ENCODE data around the gene GHRH.

Gene GHRH

GRCh38 chr20:37233548-37234253 lies 27.9 kb downstream of the GHRH start:
- no peak for FAIRE-seq

GRCh38 chr20:37231947-37232630 lies 29.5 kb downstream of the GHRH start:
- FAIRE-seq (no peak), DNase-seq (ENCODE audit: insufficient read length, low spot score) (no peak)
- TF ChIP-seq TAF1 (IDR thresholded peaks at IDR 0.05; ENCODE audit: low read depth, low read length), result no peak
- no peak for TF ChIP-seq POLR2A (IDR thresholded peaks at IDR 0.05; ENCODE audit: low read depth, low read length)
- no peak for TF ChIP-seq PAX5 (IDR thresholded peaks at IDR 0.05; ENCODE audit: insufficient read depth, low read length, severe bottlenecking)
- TF ChIP-seq SPI1 (IDR thresholded peaks at IDR 0.05; ENCODE audit: low read depth, low read length), result no peak
- no peak for TF ChIP-seq POU2F2 (IDR thresholded peaks at IDR 0.05; ENCODE audit: low read depth, low read length)
- no peak for TF ChIP-seq POLR2AphosphoS5 (IDR thresholded peaks at IDR 0.05; ENCODE audit: low read depth, low read length)

More at GRCh38 chr20:37233548-37234253, 27.9 kb downstream of the GHRH start:
- no peak for DNase-seq (ENCODE audit: insufficient read length, low spot score)
- TF ChIP-seq TAF1 (IDR thresholded peaks at IDR 0.05; ENCODE audit: low read depth, low read length) (no peak), POLR2A (IDR thresholded peaks at IDR 0.05; ENCODE audit: low read depth, low read length) (no peak), SPI1 (IDR thresholded peaks at IDR 0.05; ENCODE audit: low read depth, low read length) (no peak), POU2F2 (IDR thresholded peaks at IDR 0.05; ENCODE audit: low read depth, low read length) (no peak), PAX5 (IDR thresholded peaks at IDR 0.05; ENCODE audit: insufficient read depth, low read length, severe bottlenecking) (no peak), POLR2AphosphoS5 (IDR thresholded peaks at IDR 0.05; ENCODE audit: low read depth, low read length) (no peak)

- no peak for FAIRE-seq
- TF ChIP-seq POLR2A (IDR thresholded peaks at IDR 0.05; ENCODE audit: low read depth, low read length), result no peak
- TF ChIP-seq TAF1 (IDR thresholded peaks at IDR 0.05; ENCODE audit: low read depth, low read length), result no peak
- TF ChIP-seq POLR2AphosphoS5 (IDR thresholded peaks at IDR 0.05; ENCODE audit: low read depth, low read length), result no peak
- no peak for TF ChIP-seq PAX5 (IDR thresholded peaks at IDR 0.05; ENCODE audit: insufficient read depth, low read length, severe bottlenecking)
- no peak for TF ChIP-seq SPI1 (IDR thresholded peaks at IDR 0.05; ENCODE audit: low read depth, low read length)
- no peak for TF ChIP-seq POU2F2 (IDR thresholded peaks at IDR 0.05; ENCODE audit: low read depth, low read length)
- no peak for DNase-seq (ENCODE audit: insufficient read length, low spot score)
These were observed 31.4 kb downstream of the GHRH start for GRCh38 chr20:37230200-37230599.

GRCh38 chr20:37229357-37229756 lies 32.3 kb downstream of the GHRH start:
- FAIRE-seq (no peak), DNase-seq (ENCODE audit: insufficient read length, low spot score) (no peak)
- TF ChIP-seq POLR2AphosphoS5 (IDR thresholded peaks at IDR 0.05; ENCODE audit: low read depth, low read length) (no peak), TAF1 (IDR thresholded peaks at IDR 0.05; ENCODE audit: low read depth, low read length) (no peak), POU2F2 (IDR thresholded peaks at IDR 0.05; ENCODE audit: low read depth, low read length) (no peak), PAX5 (IDR thresholded peaks at IDR 0.05; ENCODE audit: insufficient read depth, low read length, severe bottlenecking) (no peak), POLR2A (IDR thresholded peaks at IDR 0.05; ENCODE audit: low read depth, low read length) (no peak), SPI1 (IDR thresholded peaks at IDR 0.05; ENCODE audit: low read depth, low read length) (no peak)

- DNase-seq (ENCODE audit: insufficient read length, low spot score) (no peak), FAIRE-seq (no peak)
- TF ChIP-seq POLR2AphosphoS5 (IDR thresholded peaks at IDR 0.05; ENCODE audit: low read depth, low read length) (no peak), TAF1 (IDR thresholded peaks at IDR 0.05; ENCODE audit: low read depth, low read length) (no peak), POLR2A (IDR thresholded peaks at IDR 0.05; ENCODE audit: low read depth, low read length) (no peak), POU2F2 (IDR thresholded peaks at IDR 0.05; ENCODE audit: low read depth, low read length) (no peak)
These were observed 33.0 kb downstream of the GHRH start for GRCh38 chr20:37228656-37229055.

GRCh38 chr20:37228082-37228481 lies 33.5 kb downstream of the GHRH start:
- DNase-seq (ENCODE audit: insufficient read length, low spot score) (no peak), FAIRE-seq (no peak)
- TF ChIP-seq TAF1 (IDR thresholded peaks at IDR 0.05; ENCODE audit: low read depth, low read length) (no peak), SPI1 (IDR thresholded peaks at IDR 0.05; ENCODE audit: low read depth, low read length) (no peak), PAX5 (IDR thresholded peaks at IDR 0.05; ENCODE audit: insufficient read depth, low read length, severe bottlenecking) (no peak), POLR2A (IDR thresholded peaks at IDR 0.05; ENCODE audit: low read depth, low read length) (no peak), POLR2AphosphoS5 (IDR thresholded peaks at IDR 0.05; ENCODE audit: low read depth, low read length) (no peak), POU2F2 (IDR thresholded peaks at IDR 0.05; ENCODE audit: low read depth, low read length) (no peak)

GRCh38 chr20:37226889-37227288 lies 34.7 kb downstream of the GHRH start:
- no peak for DNase-seq (ENCODE audit: insufficient read length, low spot score)
- FAIRE-seq, result no peak
- TF ChIP-seq POU2F2 (IDR thresholded peaks at IDR 0.05; ENCODE audit: low read depth, low read length) (no peak), SPI1 (IDR thresholded peaks at IDR 0.05; ENCODE audit: low read depth, low read length) (no peak), TAF1 (IDR thresholded peaks at IDR 0.05; ENCODE audit: low read depth, low read length) (no peak), POLR2AphosphoS5 (IDR thresholded peaks at IDR 0.05; ENCODE audit: low read depth, low read length) (no peak), POLR2A (IDR thresholded peaks at IDR 0.05; ENCODE audit: low read depth, low read length) (no peak), PAX5 (IDR thresholded peaks at IDR 0.05; ENCODE audit: insufficient read depth, low read length, severe bottlenecking) (no peak)

GRCh38 chr20:37225146-37225545 lies 36.5 kb downstream of the GHRH start:
- DNase-seq (ENCODE audit: insufficient read length, low spot score) (no peak), FAIRE-seq (no peak)
- TF ChIP-seq SPI1 (IDR thresholded peaks at IDR 0.05; ENCODE audit: low read depth, low read length), result no peak
- TF ChIP-seq POLR2A (IDR thresholded peaks at IDR 0.05; ENCODE audit: low read depth, low read length), result no peak

GRCh38 chr20:37223053-37223452 lies 38.6 kb downstream of the GHRH start:
- DNase-seq (ENCODE audit: insufficient read length, low spot score) (no peak), FAIRE-seq (peak; percentile 47)
- TF ChIP-seq PAX5 (IDR thresholded peaks at IDR 0.05; ENCODE audit: insufficient read depth, low read length, severe bottlenecking), result no peak
- no peak for TF ChIP-seq TAF1 (IDR thresholded peaks at IDR 0.05; ENCODE audit: low read depth, low read length)
- peak; percentile 70; the same call in 1 of the 2 replicates for TF ChIP-seq SPI1 (IDR thresholded peaks at IDR 0.05; ENCODE audit: low read depth, low read length)

GRCh38 chr20:37222086-37222485 lies 39.5 kb downstream of the GHRH start:
- no peak for FAIRE-seq
- TF ChIP-seq POLR2AphosphoS5 (IDR thresholded peaks at IDR 0.05; ENCODE audit: low read depth, low read length) (no peak), POLR2A (IDR thresholded peaks at IDR 0.05; ENCODE audit: low read depth, low read length) (no peak), TAF1 (IDR thresholded peaks at IDR 0.05; ENCODE audit: low read depth, low read length) (no peak), SPI1 (IDR thresholded peaks at IDR 0.05; ENCODE audit: low read depth, low read length) (no peak), POU2F2 (IDR thresholded peaks at IDR 0.05; ENCODE audit: low read depth, low read length) (no peak), PAX5 (IDR thresholded peaks at IDR 0.05; ENCODE audit: insufficient read depth, low read length, severe bottlenecking) (no peak)

More at GRCh38 chr20:37222086-37222485, 39.5 kb downstream of the GHRH start:
- no peak for DNase-seq (ENCODE audit: insufficient read length, low spot score)
